C4-2B (cell line): ENCODE results near the gene OAS1.

Experiments
- H3K27ac ChIP-seq: fragments of 450-650 bp; 2 replicates; pipeline ENCODE4 v1.5.1; 2017
- ZFX ChIP-seq: fragments of 450-650 bp; IDR thresholded peaks from 2 replicates; pipeline ENCODE4 v1.6.1; 2017
- TF ChIP-seq, protein P1 (sequence below): fragments of 450-650 bp; conservative IDR thresholded peaks from 2 replicates; pipeline ENCODE4 v1.5.1; 2017; ENCODE audit warnings: mild to moderate bottlenecking

OAS1 gene

DNA sequence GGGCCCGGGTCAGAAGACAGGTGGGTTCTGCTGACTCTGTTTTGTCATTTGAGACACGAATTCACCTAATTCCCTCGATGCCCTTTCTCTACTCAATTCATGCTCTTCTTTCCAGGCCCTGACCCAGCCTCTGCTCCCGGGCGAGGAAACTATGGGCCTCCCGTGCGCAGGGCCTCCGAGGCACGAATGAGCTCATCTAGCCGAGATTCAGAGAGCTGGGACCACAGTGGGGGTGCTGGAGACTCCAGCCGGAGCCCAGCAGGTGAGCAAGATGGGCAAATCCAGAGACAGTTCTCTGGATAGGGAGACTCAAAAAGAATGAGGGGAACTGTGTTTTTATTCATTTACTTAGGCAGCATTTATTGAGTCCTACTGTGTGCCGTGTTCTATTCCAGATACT, 37.0 kb upstream of the OAS1 start:
- H3K27ac ChIP-seq, result no peak overlapping the region
- TF ChIP-seq, protein P1, sequence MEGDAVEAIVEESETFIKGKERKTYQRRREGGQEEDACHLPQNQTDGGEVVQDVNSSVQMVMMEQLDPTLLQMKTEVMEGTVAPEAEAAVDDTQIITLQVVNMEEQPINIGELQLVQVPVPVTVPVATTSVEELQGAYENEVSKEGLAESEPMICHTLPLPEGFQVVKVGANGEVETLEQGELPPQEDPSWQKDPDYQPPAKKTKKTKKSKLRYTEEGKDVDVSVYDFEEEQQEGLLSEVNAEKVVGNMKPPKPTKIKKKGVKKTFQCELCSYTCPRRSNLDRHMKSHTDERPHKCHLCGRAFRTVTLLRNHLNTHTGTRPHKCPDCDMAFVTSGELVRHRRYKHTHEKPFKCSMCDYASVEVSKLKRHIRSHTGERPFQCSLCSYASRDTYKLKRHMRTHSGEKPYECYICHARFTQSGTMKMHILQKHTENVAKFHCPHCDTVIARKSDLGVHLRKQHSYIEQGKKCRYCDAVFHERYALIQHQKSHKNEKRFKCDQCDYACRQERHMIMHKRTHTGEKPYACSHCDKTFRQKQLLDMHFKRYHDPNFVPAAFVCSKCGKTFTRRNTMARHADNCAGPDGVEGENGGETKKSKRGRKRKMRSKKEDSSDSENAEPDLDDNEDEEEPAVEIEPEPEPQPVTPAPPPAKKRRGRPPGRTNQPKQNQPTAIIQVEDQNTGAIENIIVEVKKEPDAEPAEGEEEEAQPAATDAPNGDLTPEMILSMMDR, result no peak
- TF ChIP-seq ZFX, result no peak

DNA sequence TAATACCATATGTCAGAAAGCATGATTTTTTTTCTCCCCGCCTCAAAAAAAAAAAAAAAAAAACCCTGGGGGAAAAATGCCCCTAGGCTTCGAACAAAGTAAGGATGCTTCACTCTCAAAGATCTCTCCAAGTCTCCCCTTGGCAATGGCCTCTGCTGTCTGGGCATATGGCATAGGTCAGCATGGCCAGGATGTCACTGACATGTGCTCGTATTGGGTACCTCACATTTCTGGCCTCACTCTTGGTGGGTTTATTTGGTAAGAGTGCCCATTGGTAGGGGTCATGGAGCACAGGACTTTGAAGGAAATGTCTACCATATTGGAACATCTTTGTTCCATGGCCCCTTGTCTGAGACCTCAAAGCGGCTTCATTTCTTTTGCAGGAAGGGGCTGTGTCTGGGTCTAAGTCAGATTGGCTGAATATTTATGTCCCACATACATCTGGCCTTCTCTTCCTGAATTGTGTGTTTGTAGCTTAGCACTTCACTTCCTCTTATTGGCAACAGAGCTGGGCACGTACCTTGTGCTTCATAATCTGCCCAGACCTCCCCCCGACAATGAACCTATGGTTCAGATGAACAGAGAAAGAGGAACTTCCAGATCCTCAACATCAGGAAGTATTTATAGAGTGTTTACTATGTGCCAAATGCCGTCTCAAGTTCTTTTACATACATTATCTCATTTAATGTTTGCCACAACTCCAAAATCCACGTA, 36.3 kb upstream of the OAS1 start:
- H3K27ac ChIP-seq, result no peak overlapping the region
- TF ChIP-seq, protein P1, result no peak
- TF ChIP-seq ZFX, result no peak

DNA sequence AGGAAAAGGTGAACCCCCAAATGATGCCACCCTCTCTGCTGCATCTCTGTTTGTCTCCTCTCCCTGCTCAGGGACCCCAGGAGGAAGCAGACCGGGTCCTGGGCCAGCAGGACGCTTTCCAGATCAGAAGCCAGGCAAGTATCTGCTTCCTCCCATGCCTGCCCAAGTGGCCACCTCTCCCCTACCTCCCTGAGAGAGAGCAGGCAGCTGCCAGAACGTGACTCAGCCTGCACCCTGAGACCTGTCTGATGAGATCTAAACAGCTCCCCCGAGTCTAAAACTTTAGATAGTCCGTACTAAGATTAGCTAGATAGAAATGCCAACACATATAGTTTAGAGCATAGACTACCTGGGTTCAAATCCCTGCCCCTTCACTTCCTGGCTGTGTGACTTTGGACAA, 31.2 kb upstream of the OAS1 start:
- H3K27ac ChIP-seq, result no peak overlapping the region
- TF ChIP-seq ZFX, result no peak
- TF ChIP-seq, protein P1, result no peak

DNA sequence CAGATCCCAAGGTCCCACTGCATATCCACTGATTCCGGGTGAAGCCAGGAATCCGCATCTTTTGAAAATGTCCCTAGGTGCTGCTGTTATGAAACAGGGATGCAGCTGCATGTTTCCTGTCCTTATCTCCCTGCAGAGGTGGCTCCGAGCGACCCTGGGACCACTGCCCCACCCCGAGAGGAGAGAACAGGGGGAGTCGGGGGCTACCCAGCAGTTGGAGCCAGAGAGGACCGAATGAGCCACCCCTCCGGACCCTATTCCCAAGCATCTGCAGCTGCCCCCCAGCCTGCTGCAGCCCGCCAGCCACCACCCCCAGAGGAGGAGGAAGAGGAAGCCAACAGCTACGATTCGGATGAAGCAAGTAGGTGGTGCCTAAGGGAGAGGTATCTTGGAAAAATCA, 30.3 kb upstream of the OAS1 start:
- H3K27ac ChIP-seq, result no peak overlapping the region
- no peak for TF ChIP-seq ZFX
- TF ChIP-seq, protein P1, result no peak

DNA sequence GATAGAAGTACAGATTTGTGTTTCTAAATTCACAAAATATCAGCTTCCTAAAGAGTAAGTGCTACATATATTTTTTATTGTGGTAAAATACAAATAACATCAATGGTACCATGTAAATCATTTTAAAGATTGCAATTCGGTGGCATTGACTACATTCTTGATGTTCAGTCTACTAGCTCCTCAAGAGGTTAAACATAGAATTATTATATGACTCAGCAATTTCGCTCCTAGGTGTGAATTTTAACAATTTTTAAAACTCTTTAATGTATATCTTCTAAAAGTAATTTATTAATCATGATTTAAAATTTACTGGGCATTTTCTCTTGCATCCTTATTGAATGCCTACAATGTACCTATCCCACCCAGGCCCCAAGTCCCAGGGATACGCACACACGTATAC, 29.8 kb upstream of the OAS1 start:
- no peak overlapping the region for H3K27ac ChIP-seq
- TF ChIP-seq ZFX, result no peak
- TF ChIP-seq, protein P1, result no peak

- no peak for TF ChIP-seq ZFX
- TF ChIP-seq, protein P1, result no peak
- H3K27ac ChIP-seq, result no peak overlapping the region
These were observed 28.3 kb upstream of the OAS1 start for GRCh38 chr12:112878488-112878887.

DNA sequence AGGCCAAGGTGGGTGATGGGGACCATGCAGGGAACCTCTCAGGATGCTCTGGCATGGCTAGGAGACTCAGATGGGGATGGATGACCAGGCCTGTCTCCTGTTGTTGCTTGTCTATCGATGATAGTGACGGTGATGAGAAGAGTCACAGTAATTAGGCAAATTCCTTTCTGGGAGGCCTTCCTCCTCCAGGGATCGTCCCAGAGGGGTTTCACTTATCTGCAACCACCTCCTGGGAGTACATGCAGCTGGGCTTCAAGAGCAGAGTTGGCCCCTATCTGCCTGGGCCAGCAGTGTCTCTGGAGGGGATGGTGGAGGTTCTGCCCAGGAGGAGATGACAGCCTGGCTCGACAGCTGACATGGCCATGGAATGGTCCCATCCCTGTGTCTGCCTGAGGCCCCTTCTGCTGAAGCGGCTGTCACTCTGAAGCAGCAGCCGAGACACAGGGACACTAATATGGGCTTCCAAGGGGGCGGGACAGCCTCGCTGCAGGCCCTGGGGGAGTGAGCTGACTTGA, 27.5 kb upstream of the OAS1 start:
- TF ChIP-seq ZFX, result no peak
- TF ChIP-seq, protein P1, result no peak
- no peak overlapping the region for H3K27ac ChIP-seq
